Caco-2 (cell line): ENCODE results near the gene FAM156A. TPM values are rescaled to one million over a fixed set of nuclear protein-coding genes. Genes with fewer than 3 reads are reported as not detected.
"Not testable (repeated sequence)": the region's sequence is repeated elsewhere in the genome, so short reads cannot be mapped to it uniquely, and the experiment has no call there.

Experiments
- BruUV-seq: library from RNA; stranded (reverse); fragments of 400-500 nt; replicated peaks from 2 replicates; lab custom pipeline; 2021; lab: Mats Ljungman, UMichigan
- CTCF ChIA-PET: fragments of 300-600 bp; sonication (Branson Sonifier 250); formaldehyde crosslinking; loops from one replicate; lab custom pipeline; 2022; ENCODE audit warnings: antibody characterized with exemption; lab: Charles Lee
- POLR2A ChIA-PET: fragments of 300-600 bp; sonication (Branson Sonifier 250); formaldehyde crosslinking; loops from one replicate; lab custom pipeline; 2022; ENCODE audit warnings: antibody characterized with exemption; lab: Charles Lee
- DNase-seq, 2 experiments: peaks; one replicate each; pipeline versions ENCODE4 v3.0.0 to v3.0.0-alpha.2; 2020 to 2022
- H3K27me3 ChIP-seq: replicated peaks from 2 replicates; pipeline ENCODE4 v1.6.0; 2011; ENCODE audit warnings: low read length; ENCODE audit not compliant: control insufficient read depth, insufficient read depth
- H3K36me3 ChIP-seq: 2 replicates; pipeline ENCODE4 v1.5.1; 2011; ENCODE audit warnings: low read length; ENCODE audit not compliant: control insufficient read depth, insufficient read depth
- H3K4me1 ChIP-seq: fragments of 250-450 bp; sonication (Bioruptor Pico); 2 replicates; pipeline ENCODE4 v1.5.1; 2020; ENCODE audit warnings: mild to moderate bottlenecking
- H3K4me3 ChIP-seq: 2 replicates; pipeline ENCODE4 v1.5.1; 2011; ENCODE audit warnings: low read depth, mild to moderate bottlenecking, control low read depth, low read length
- H3K9me3 ChIP-seq: fragments of 250-450 bp; sonication (Bioruptor Pico); 2 replicates; pipeline ENCODE4 v1.5.1; 2020; ENCODE audit warnings: mild to moderate bottlenecking, moderate library complexity
- H3K27ac Mint-ChIP-seq: one replicate; pipeline ENCODE4 v1.8.0; 2022; ENCODE audit warnings: mixed read lengths; ENCODE audit not compliant: unreplicated experiment
- H3K27me3 Mint-ChIP-seq: one replicate; pipeline ENCODE4 v1.8.0; 2022; ENCODE audit warnings: mixed read lengths; ENCODE audit not compliant: insufficient read depth, unreplicated experiment
- H3K36me3 Mint-ChIP-seq: one replicate; pipeline ENCODE4 v1.8.0; 2022; ENCODE audit warnings: mild to moderate bottlenecking, mixed read lengths; ENCODE audit not compliant: insufficient read depth, unreplicated experiment
- H3K4me1 Mint-ChIP-seq: one replicate; pipeline ENCODE4 v1.8.0; 2022; ENCODE audit warnings: low read depth, mixed read lengths; ENCODE audit not compliant: unreplicated experiment
- H3K4me3 Mint-ChIP-seq: one replicate; pipeline ENCODE4 v1.8.0; 2022; ENCODE audit warnings: mild to moderate bottlenecking, moderate library complexity, mixed read lengths; ENCODE audit not compliant: unreplicated experiment
- H3K9me3 Mint-ChIP-seq: one replicate; pipeline ENCODE4 v1.8.0; 2022; ENCODE audit warnings: mixed read lengths; ENCODE audit not compliant: unreplicated experiment
- intact Hi-C: fragments of 100-400 bp; cut with micrococcal nuclease; formaldehyde crosslinking; loops from one replicate; pipeline ENCODE4 v1.10.0; 2022; ENCODE audit not compliant: unreplicated experiment
- total RNA-seq: library from RNA; stranded (reverse); gene quantifications from 2 replicates; pipeline ENCODE4 v1.2.3, GENCODE V29; 2022
- TF ChIP-seq, protein P1 (sequence below), 2 experiments: fragments of 200-600 bp in 1 of 2; IDR thresholded peaks; 1 replicate in 1 of 2; 2 replicates in 1 of 2; pipeline versions ENCODE4 v1.5.1 to v1.8.0; 2011 to 2022; ENCODE audit warnings: antibody characterized with exemption in 1 of 2, control low read depth in 1 of 2, inconsistent platforms in 1 of 2, low read depth in 1 of 2, low read length in 1 of 2, mild to moderate bottlenecking in 1 of 2, moderate library complexity in 1 of 2; ENCODE audit not compliant: insufficient read depth in 1 of 2, severe bottlenecking in 1 of 2, unreplicated experiment in 1 of 2

The FAM156A gene
- total RNA-seq, 1 experiment from 2014 or later: 37.0 TPM

DNA sequence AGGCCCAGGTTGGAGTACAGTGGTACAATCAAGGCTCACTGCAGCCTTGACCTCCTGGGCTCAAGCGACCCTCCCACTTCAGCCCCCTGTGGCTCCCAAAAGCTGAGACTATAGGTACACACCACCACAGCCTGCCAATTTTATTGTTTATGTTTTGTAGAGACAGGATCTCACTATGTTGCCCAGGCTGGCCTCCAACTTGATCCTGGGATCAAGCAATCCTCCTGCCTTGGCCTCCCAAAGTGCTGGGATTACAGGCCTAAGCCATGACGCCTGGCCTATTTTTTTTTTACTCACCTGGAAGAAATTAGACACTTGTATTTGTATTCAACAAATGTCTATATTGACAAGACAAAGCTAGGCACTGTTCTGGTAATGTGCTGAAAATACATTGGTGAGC, 25.1 kb downstream of the FAM156A start:
- no peak overlapping the region for H3K4me3 Mint-ChIP-seq
- H3K36me3 Mint-ChIP-seq: peaks cover 16% of the 10 kb centered on the region
- no peaks in the 10 kb centered on the region for H3K27me3 Mint-ChIP-seq
- Histone ChIP-seq H3K27me3 (no peaks in the 10 kb centered on the region), H3K9me3 (no peaks in the 10 kb centered on the region), H3K36me3 (no peaks in the 10 kb centered on the region), H3K4me3 (no peak overlapping the region), H3K4me1 (0 out of 2 replicates have a peak, but pooled peaks cover 3% of the 10 kb centered on the region)
- TF ChIP-seq, protein P1, sequence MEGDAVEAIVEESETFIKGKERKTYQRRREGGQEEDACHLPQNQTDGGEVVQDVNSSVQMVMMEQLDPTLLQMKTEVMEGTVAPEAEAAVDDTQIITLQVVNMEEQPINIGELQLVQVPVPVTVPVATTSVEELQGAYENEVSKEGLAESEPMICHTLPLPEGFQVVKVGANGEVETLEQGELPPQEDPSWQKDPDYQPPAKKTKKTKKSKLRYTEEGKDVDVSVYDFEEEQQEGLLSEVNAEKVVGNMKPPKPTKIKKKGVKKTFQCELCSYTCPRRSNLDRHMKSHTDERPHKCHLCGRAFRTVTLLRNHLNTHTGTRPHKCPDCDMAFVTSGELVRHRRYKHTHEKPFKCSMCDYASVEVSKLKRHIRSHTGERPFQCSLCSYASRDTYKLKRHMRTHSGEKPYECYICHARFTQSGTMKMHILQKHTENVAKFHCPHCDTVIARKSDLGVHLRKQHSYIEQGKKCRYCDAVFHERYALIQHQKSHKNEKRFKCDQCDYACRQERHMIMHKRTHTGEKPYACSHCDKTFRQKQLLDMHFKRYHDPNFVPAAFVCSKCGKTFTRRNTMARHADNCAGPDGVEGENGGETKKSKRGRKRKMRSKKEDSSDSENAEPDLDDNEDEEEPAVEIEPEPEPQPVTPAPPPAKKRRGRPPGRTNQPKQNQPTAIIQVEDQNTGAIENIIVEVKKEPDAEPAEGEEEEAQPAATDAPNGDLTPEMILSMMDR (IDR thresholded peaks at IDR 0.05; ENCODE audit: insufficient read depth in 1 of 2, low read depth in 1 of 2, low read length in 1 of 2, severe bottlenecking in 1 of 2, unreplicated experiment in 1 of 2): no peak
- H3K4me1 Mint-ChIP-seq: no peaks in the 10 kb centered on the region
- no peak for DNase-seq
- H3K9me3 Mint-ChIP-seq: no peaks in the 10 kb centered on the region
- H3K27ac Mint-ChIP-seq: no peak overlapping the region
- POLR2A ChIA-PET: no interaction called here
- intact Hi-C loops: no loop called here
- CTCF ChIA-PET: interaction anchor here (0.6 kb wide), 1 partner anchor 1446 kb away, joined by 4 read pairs; no protein-coding TSS in a partner anchor
- no TSS peak for BruUV-seq

DNA sequence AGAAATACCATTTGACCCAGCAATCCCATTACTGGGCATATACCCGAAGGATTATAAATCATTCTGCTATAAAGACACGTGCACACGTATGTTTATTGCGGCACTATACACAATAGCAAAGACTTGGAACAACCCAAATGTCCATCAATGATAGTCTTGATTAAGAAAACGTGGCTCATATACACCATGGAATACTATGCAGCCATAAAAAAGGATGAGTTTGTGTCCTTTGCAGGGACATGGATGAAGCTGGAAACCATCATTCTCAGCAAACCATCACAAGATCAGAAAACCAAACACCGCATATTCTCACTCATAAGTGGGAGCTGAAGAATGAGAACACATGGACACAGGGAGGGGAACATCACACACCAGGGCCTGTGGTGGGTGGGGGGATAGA, 28.1 kb downstream of the FAM156A start:
- H3K4me1 ChIP-seq, H3K36me3 ChIP-seq, H3K9me3 Mint-ChIP-seq, intact Hi-C loops, H3K4me3 ChIP-seq, H3K27ac Mint-ChIP-seq, BruUV-seq, H3K27me3 ChIP-seq, H3K9me3 ChIP-seq, H3K27me3 Mint-ChIP-seq, CTCF ChIA-PET, H3K4me3 Mint-ChIP-seq, DNase-seq, H3K4me1 Mint-ChIP-seq: not testable (repeated sequence)
- POLR2A ChIA-PET: interaction anchor here (0.6 kb wide), 1 partner anchor 91 kb away, joined by 7 read pairs; no protein-coding TSS in a partner anchor
- H3K36me3 Mint-ChIP-seq: peaks cover 12% of the 10 kb centered on the region

DNA sequence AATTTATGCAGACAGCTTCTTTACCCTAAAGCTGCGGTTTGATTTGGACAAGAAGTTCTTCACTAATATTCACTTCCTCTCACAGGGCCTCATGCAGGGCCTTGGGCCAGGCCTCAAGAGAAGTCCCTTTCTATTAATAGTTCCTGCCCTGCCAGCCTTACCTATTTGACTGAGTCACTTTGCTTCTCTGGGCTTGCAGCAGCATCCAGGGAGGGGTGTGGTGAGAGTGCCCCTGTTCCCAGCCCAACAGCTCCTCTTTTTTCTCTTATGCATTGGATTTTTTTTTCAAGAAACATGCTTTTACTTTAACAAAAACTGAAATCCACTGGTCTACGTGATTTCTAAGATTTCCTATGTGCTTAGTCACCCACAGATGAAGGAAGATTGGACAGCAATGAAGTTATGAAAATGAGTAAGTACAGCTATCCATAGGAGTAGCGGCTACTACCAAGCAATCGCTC, 34.5 kb downstream of the FAM156A start:
- BruUV-seq: no TSS peak
- intact Hi-C loops: no loop called here
- no peaks in the 10 kb centered on the region for H3K4me1 Mint-ChIP-seq
- H3K4me3 ChIP-seq: no peak overlapping the region
- H3K9me3 ChIP-seq: no peaks in the 10 kb centered on the region
- TF ChIP-seq, protein P1 (IDR thresholded peaks at IDR 0.05; ENCODE audit: insufficient read depth in 1 of 2, low read depth in 1 of 2, low read length in 1 of 2, severe bottlenecking in 1 of 2, unreplicated experiment in 1 of 2): no peak
- CTCF ChIA-PET: interaction anchor here (1.2 kb wide), 1 partner anchor 66 kb away, joined by 4 read pairs; no protein-coding TSS in a partner anchor
- H3K27me3 ChIP-seq: no peaks in the 10 kb centered on the region
- POLR2A ChIA-PET: no interaction called here
- no peak for DNase-seq
- no peak overlapping the region for H3K27ac Mint-ChIP-seq
- no peaks in the 10 kb centered on the region for H3K36me3 ChIP-seq
- H3K36me3 Mint-ChIP-seq: peaks cover 10% of the 10 kb centered on the region
- H3K4me1 ChIP-seq: no peaks in the 10 kb centered on the region
- no peaks in the 10 kb centered on the region for H3K27me3 Mint-ChIP-seq
- no peaks in the 10 kb centered on the region for H3K9me3 Mint-ChIP-seq
- H3K4me3 Mint-ChIP-seq: no peak overlapping the region

DNA sequence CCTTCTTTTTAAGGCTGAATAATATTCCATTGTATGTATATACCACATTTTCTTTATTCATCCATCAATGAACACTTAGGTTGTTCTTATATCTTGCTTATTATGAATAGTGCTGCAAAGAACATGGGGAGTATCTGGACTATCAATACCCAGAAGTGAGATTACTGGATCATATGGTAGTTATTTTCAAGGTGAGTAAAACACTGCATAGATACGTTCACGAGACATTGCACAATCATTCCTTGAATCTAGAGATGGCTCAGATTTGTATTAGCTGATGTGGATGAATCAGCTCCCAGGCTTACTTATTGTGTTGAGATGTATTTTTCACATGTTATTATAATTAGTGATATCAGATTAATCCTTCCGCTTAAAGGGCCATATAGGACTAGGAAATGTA, 43.6 kb downstream of the FAM156A start:
- H3K9me3 Mint-ChIP-seq, POLR2A ChIA-PET, H3K4me3 ChIP-seq, H3K27ac Mint-ChIP-seq, H3K4me3 Mint-ChIP-seq, BruUV-seq, H3K36me3 ChIP-seq, H3K27me3 Mint-ChIP-seq, H3K4me1 Mint-ChIP-seq, H3K27me3 ChIP-seq, DNase-seq, H3K9me3 ChIP-seq, H3K4me1 ChIP-seq, intact Hi-C loops, CTCF ChIA-PET, H3K36me3 Mint-ChIP-seq: not testable (repeated sequence)

DNA sequence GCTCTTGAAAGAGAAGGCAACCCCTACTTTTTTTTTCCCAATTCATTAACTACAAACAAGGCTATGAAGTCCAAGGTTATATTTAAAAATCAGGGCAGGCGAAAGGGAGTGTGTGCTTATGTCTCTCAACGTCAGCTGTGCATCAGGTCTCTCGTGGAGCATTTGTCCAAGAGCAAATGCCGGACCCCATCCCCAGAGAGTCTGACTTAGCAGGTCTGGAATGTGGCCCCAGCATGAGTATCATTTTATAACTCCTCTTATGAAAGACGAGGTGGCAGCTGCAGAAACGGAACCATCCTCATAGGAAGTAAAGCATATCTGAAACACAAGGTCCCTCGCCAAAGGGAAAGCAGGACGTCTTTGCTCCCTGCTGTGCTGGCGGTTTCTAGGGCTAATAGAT, 44.6 kb downstream of the FAM156A start:
- H3K27me3 Mint-ChIP-seq, H3K36me3 Mint-ChIP-seq, H3K4me1 Mint-ChIP-seq, POLR2A ChIA-PET, H3K36me3 ChIP-seq, BruUV-seq, DNase-seq, H3K4me3 Mint-ChIP-seq, H3K27ac Mint-ChIP-seq, H3K4me1 ChIP-seq, H3K9me3 Mint-ChIP-seq, H3K9me3 ChIP-seq, H3K27me3 ChIP-seq, H3K4me3 ChIP-seq, intact Hi-C loops, CTCF ChIA-PET: not testable (repeated sequence)
